GM12878 (cell line): ENCODE measurements around the gene GPR75. TPM values are rescaled to one million over a fixed set of nuclear protein-coding genes. Genes with fewer than 3 reads are reported as not detected.

Source experiments
- ATAC-seq: fragments of 200-7000 bp; cut with Tn5 transposase; 3 replicates; pipeline ENCODE4 v1.9.1; 2020; ENCODE audit warnings: mild to moderate bottlenecking, moderate library complexity
- BruUV-seq: library from RNA; stranded (reverse); fragments of 400-500 nt; replicated peaks from 2 replicates; lab custom pipeline; 2021; lab: Mats Ljungman, UMichigan
- CTCF ChIA-PET: fragments of 300-600 bp; sonication (Branson Sonifier 250); formaldehyde crosslinking; extraction: SDS; loops from one replicate; lab custom pipeline; 2021; ENCODE audit warnings: inconsistent platforms; lab: Yijun Ruan, JAX
- POLR2A ChIA-PET: fragments of 350-600 bp; formaldehyde crosslinking; extraction: SDS; loops from one replicate; lab custom pipeline; 2021; ENCODE audit warnings: inconsistent platforms; lab: Charles Lee
- RAD21 ChIA-PET: fragments of 300-600 bp; sonication (Branson Sonifier 250); formaldehyde crosslinking; loops from one replicate; lab custom pipeline; 2023; ENCODE audit warnings: antibody characterized with exemption; ENCODE audit not compliant: unreplicated experiment; lab: Charles Lee
- SMC1A ChIA-PET: fragments of 300-600 bp; sonication (Branson Sonifier 250); formaldehyde crosslinking; loops from one replicate; lab custom pipeline; 2023; ENCODE audit not compliant: unreplicated experiment, uncharacterized antibody; lab: Charles Lee
- DNase-seq: peaks from one replicate; pipeline ENCODE4 v3.0.0-alpha.2; 2011; ENCODE audit warnings: low read depth, low spot score
- FAIRE-seq: peaks from 3 replicates; lab custom pipeline; 2011; peaks lifted over from hg19 to GRCh38; lab: Jason Lieb, UNC
- H2AFZ ChIP-seq: 2 replicates; pipeline ENCODE4 v1.6.0; 2011; ENCODE audit warnings: low read depth, low read length, control low read depth; ENCODE audit not compliant: control insufficient read depth
- H3K27ac ChIP-seq: 2 replicates; pipeline ENCODE4 v1.5.1; 2011; ENCODE audit warnings: control low read depth; ENCODE audit not compliant: control insufficient read depth, insufficient read depth
- H3K27me3 ChIP-seq, 2 experiments: replicated peaks in 1 of 2; 2 replicates each; pipeline versions ENCODE4 v1.6.0 to v1.6.1; 2011; ENCODE audit warnings: low read length in 1 of 2; ENCODE audit not compliant: control insufficient read depth in 2 of 2, insufficient read depth in 2 of 2
- H3K36me3 ChIP-seq, 2 experiments: 2 replicates each; pipeline ENCODE4 v1.5.1; 2011; ENCODE audit warnings: low read length in 1 of 2; ENCODE audit not compliant: control insufficient read depth in 2 of 2, insufficient read depth in 2 of 2
- H3K4me1 ChIP-seq: 2 replicates; pipeline ENCODE4 v1.6.1; 2011; ENCODE audit warnings: mild to moderate bottlenecking, low read length, moderate library complexity, mixed read lengths; ENCODE audit not compliant: control insufficient read depth, insufficient read depth
- H3K4me2 ChIP-seq: 2 replicates; pipeline ENCODE4 v1.6.0; 2011; ENCODE audit warnings: control low read depth; ENCODE audit not compliant: control insufficient read depth, insufficient read depth
- H3K4me3 ChIP-seq: fragments of 200-600 bp; sonication (generic); 2 replicates; pipeline ENCODE4 v1.5.1; 2016
- H3K79me2 ChIP-seq: 2 replicates; pipeline ENCODE4 v1.6.0; 2011; ENCODE audit warnings: low read length; ENCODE audit not compliant: control insufficient read depth, insufficient read depth
- H3K9ac ChIP-seq: 2 replicates; pipeline ENCODE4 v1.8.0; 2011; ENCODE audit warnings: low read length, control low read depth, mixed read lengths; ENCODE audit not compliant: control insufficient read depth, insufficient read depth
- H3K9me3 ChIP-seq: replicated peaks from 3 replicates; pipeline ENCODE4 v1.5.1; 2011; ENCODE audit warnings: mild to moderate bottlenecking, low read length; ENCODE audit not compliant: control insufficient read depth, insufficient read depth
- H4K20me1 ChIP-seq: 2 replicates; pipeline ENCODE4 v1.6.0; 2011; ENCODE audit not compliant: control insufficient read depth, insufficient read depth
- EZH2 ChIP-seq: IDR thresholded peaks from 2 replicates; pipeline ENCODE4 v1.6.1; 2012; ENCODE audit warnings: low read depth, mild to moderate bottlenecking, control low read depth, inconsistent platforms, low read length, borderline replicate concordance; ENCODE audit not compliant: control insufficient read depth
- MTA2 ChIP-seq: fragments of 450-650 bp; IDR thresholded peaks from 2 replicates; pipeline ENCODE4 v1.6.1; 2016; ENCODE audit warnings: low read depth, mild to moderate bottlenecking, moderate library complexity
- MTA3 ChIP-seq: IDR thresholded peaks from 2 replicates; pipeline ENCODE4 v1.6.1; 2012; ENCODE audit warnings: low read length, inconsistent platforms, borderline replicate concordance
- NRF1 ChIP-seq: conservative IDR thresholded peaks from 2 replicates; pipeline ENCODE4 v1.6.1; 2011; ENCODE audit warnings: mild to moderate bottlenecking, low read depth, low read length, improper control_type of control experiment
- PAX8 ChIP-seq: fragments of 450-650 bp; IDR thresholded peaks from 2 replicates; pipeline ENCODE4 v1.6.1; 2017; ENCODE audit warnings: mild to moderate bottlenecking, moderate library complexity
- ZNF24 ChIP-seq: fragments of 450-650 bp; IDR thresholded peaks from 2 replicates; pipeline ENCODE4 v1.6.1; 2017; ENCODE audit warnings: antibody characterized with exemption, mild to moderate bottlenecking
- ZZZ3 ChIP-seq: IDR thresholded peaks from 2 replicates; pipeline ENCODE4 v1.6.1; 2011; ENCODE audit warnings: low read depth; ENCODE audit not compliant: control insufficient read depth, insufficient read length
- WGBS: methylation state at CpG from one replicate; pipeline ENCODE4 v1.1.6; 2016; ENCODE audit warnings: low lambda C conversion rate; ENCODE audit not compliant: insufficient replicate concordance, insufficient coverage; ENCODE audit errors: missing lambda C conversion rate; 5-methylcytosine and 5-hydroxymethylcytosine counted together
- in situ Hi-C: fragments of 300-500 bp; cut with MboI; formaldehyde crosslinking; loops from 9 replicates; pipeline ENCODE4 v1.14.3; 2018; ENCODE audit warnings: mixed read lengths
- intact Hi-C: fragments of 100-400 bp; cut with micrococcal nuclease; formaldehyde crosslinking; loops from one replicate; pipeline ENCODE4 v1.14.2; 2022; ENCODE audit not compliant: unreplicated experiment
- polyA plus RNA-seq, 11 experiments: library from polyadenylated mRNA; depleted of rRNA in 4 of 11; unstranded in 6 of 11; stranded (reverse) in 5 of 11; fragments of >200 nt; fragmentation: Nextera tagmentation in 4 of 11; fragmentation: Illumina TruSeq in 1 of 11; extraction: Ambion mirVana in 4 of 11; extraction: Trizol in 1 of 11; gene quantifications; 1 replicate in 1 of 11; 2 replicates in 10 of 11; pipeline versions ENCODE4 v1.2.1 to v1.2.3, GENCODE V29; 2011 to 2016; ENCODE audit warnings: inconsistent platforms in 2 of 11, missing spikeins in 2 of 11, low read depth in 1 of 11
- total RNA-seq, 4 experiments: library from RNA; depleted of rRNA in 3 of 4; stranded (reverse); fragments of >200 nt in 3 of 4; fragmentation: Illumina TruSeq in 1 of 4; extraction: Trizol in 1 of 4; gene quantifications; 2 replicates each; pipeline versions ENCODE4 v1.2.1 to v1.2.3, GENCODE V29; 2013 to 2021
- TF ChIP-seq, protein P1 (sequence below): IDR thresholded peaks from 2 replicates; pipeline ENCODE4 v1.6.1; 2011; ENCODE audit warnings: mild to moderate bottlenecking, low read depth, low read length, moderate library complexity; ENCODE audit not compliant: insufficient replicate concordance
- TF ChIP-seq, protein P2 (sequence below): fragments of 450-650 bp; IDR thresholded peaks from 2 replicates; pipeline ENCODE4 v1.6.1; 2017; ENCODE audit warnings: mild to moderate bottlenecking
- TF ChIP-seq, protein P3 (sequence below), 3 experiments: IDR thresholded peaks in 2 of 3; conservative IDR thresholded peaks in 1 of 3; 2 replicates each; pipeline ENCODE4 v1.5.1; 2011; ENCODE audit warnings: low read depth in 3 of 3, low read length in 3 of 3, mild to moderate bottlenecking in 3 of 3, control low read depth in 2 of 3, moderate library complexity in 2 of 3, inconsistent platforms in 1 of 3, mixed read lengths in 1 of 3; ENCODE audit not compliant: control insufficient read depth in 2 of 3, insufficient read depth in 1 of 3; ENCODE audit errors: extremely low read depth in 1 of 3

The GPR75 gene
- total and polyA plus RNA-seq, 10 of the 15 experiments (the other 5 are each of a cell fraction or from before 2014, with no cell fraction given) = 0.02 to 3.5 (median 2.3) TPM; not detected in 2

GRCh38 chr2:53905396-53905795 is 45.6 kb upstream of the GPR75 start (continued):
- TF ChIP-seq, protein P1, sequence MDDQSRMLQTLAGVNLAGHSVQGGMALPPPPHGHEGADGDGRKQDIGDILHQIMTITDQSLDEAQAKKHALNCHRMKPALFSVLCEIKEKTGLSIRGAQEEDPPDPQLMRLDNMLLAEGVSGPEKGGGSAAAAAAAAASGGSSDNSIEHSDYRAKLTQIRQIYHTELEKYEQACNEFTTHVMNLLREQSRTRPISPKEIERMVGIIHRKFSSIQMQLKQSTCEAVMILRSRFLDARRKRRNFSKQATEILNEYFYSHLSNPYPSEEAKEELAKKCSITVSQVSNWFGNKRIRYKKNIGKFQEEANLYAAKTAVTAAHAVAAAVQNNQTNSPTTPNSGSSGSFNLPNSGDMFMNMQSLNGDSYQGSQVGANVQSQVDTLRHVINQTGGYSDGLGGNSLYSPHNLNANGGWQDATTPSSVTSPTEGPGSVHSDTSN = no peak
- TF ChIP-seq MTA2 (no peak), MTA3 (no peak), NRF1 (no peak), ZZZ3 (no peak), EZH2 (no peak)
- TF ChIP-seq, protein P2, sequence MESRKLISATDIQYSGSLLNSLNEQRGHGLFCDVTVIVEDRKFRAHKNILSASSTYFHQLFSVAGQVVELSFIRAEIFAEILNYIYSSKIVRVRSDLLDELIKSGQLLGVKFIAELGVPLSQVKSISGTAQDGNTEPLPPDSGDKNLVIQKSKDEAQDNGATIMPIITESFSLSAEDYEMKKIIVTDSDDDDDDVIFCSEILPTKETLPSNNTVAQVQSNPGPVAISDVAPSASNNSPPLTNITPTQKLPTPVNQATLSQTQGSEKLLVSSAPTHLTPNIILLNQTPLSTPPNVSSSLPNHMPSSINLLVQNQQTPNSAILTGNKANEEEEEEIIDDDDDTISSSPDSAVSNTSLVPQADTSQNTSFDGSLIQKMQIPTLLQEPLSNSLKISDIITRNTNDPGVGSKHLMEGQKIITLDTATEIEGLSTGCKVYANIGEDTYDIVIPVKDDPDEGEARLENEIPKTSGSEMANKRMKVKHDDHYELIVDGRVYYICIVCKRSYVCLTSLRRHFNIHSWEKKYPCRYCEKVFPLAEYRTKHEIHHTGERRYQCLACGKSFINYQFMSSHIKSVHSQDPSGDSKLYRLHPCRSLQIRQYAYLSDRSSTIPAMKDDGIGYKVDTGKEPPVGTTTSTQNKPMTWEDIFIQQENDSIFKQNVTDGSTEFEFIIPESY = no peak
- TF ChIP-seq, all 136 proteins: peak for 0

GRCh38 chr2:53903011-53903410 is 43.2 kb upstream of the GPR75 start:
- TF ChIP-seq, protein P3, sequence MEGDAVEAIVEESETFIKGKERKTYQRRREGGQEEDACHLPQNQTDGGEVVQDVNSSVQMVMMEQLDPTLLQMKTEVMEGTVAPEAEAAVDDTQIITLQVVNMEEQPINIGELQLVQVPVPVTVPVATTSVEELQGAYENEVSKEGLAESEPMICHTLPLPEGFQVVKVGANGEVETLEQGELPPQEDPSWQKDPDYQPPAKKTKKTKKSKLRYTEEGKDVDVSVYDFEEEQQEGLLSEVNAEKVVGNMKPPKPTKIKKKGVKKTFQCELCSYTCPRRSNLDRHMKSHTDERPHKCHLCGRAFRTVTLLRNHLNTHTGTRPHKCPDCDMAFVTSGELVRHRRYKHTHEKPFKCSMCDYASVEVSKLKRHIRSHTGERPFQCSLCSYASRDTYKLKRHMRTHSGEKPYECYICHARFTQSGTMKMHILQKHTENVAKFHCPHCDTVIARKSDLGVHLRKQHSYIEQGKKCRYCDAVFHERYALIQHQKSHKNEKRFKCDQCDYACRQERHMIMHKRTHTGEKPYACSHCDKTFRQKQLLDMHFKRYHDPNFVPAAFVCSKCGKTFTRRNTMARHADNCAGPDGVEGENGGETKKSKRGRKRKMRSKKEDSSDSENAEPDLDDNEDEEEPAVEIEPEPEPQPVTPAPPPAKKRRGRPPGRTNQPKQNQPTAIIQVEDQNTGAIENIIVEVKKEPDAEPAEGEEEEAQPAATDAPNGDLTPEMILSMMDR (IDR thresholded peaks at IDR 0.05 in 2 of 3, conservative IDR thresholded peaks at IDR 0.05 in 1 of 3; ENCODE audit: control insufficient read depth in 2 of 3, extremely low read depth in 1 of 3, insufficient read depth in 1 of 3, low read depth in 3 of 3, low read length in 3 of 3) = 0 out of 6 replicates have a peak, but pooled peaks of 1 of the 3 experiments have one; percentile 1
- TF ChIP-seq PAX8 = no peak
- no peak for TF ChIP-seq ZNF24
- intact Hi-C loops = no loop called here
- H3K36me3 ChIP-seq = peaks cover 2 to 25% of the 10 kb centered on the region in 2 experiments
- H3K27ac ChIP-seq = no peak overlapping the region
- no peaks in the 10 kb centered on the region for H4K20me1 ChIP-seq
- H3K4me1 ChIP-seq = no peaks in the 10 kb centered on the region
- DNase-seq = no peak
- ChIA-PET RAD21 (no interaction called here), SMC1A (no interaction called here), POLR2A (interaction anchor here (0.6 kb wide), 1 partner anchor 47 kb away, joined by 5 read pairs; no protein-coding TSS in a partner anchor), CTCF (interaction anchor here (1.2 kb wide), 1 partner anchor 201 kb away, joined by 3 read pairs; no protein-coding TSS in a partner anchor)
- H3K9me3 ChIP-seq = no peaks in the 10 kb centered on the region
- no peak for FAIRE-seq
- no peak overlapping the region for H3K9ac ChIP-seq
- BruUV-seq = TSS peak; percentile 27
- H3K27me3 ChIP-seq = no peaks in the 10 kb centered on the region
- no peaks in the 10 kb centered on the region for H3K79me2 ChIP-seq
- no peak overlapping the region for H2AFZ ChIP-seq
- in situ Hi-C loops = no loop called here
- no peak overlapping the region for H3K4me3 ChIP-seq
- no peak for ATAC-seq
- H3K4me2 ChIP-seq = no peak overlapping the region
- WGBS = 95% methylated on average over 4 of the region's 4 CpGs
